T follicular helper cell (primary cell): Measurements from ENCODE around the gene CFAP46.
"Not testable (repeated sequence)": the region's sequence is repeated elsewhere in the genome, so short reads cannot be mapped to it uniquely, and the experiment has no call there.

ENCODE experiments used
- DNase-seq: peaks from one replicate; pipeline ENCODE4 v3.0.0-alpha.2; 2020; ENCODE audit warnings: low read depth

Gene CFAP46

DNA sequence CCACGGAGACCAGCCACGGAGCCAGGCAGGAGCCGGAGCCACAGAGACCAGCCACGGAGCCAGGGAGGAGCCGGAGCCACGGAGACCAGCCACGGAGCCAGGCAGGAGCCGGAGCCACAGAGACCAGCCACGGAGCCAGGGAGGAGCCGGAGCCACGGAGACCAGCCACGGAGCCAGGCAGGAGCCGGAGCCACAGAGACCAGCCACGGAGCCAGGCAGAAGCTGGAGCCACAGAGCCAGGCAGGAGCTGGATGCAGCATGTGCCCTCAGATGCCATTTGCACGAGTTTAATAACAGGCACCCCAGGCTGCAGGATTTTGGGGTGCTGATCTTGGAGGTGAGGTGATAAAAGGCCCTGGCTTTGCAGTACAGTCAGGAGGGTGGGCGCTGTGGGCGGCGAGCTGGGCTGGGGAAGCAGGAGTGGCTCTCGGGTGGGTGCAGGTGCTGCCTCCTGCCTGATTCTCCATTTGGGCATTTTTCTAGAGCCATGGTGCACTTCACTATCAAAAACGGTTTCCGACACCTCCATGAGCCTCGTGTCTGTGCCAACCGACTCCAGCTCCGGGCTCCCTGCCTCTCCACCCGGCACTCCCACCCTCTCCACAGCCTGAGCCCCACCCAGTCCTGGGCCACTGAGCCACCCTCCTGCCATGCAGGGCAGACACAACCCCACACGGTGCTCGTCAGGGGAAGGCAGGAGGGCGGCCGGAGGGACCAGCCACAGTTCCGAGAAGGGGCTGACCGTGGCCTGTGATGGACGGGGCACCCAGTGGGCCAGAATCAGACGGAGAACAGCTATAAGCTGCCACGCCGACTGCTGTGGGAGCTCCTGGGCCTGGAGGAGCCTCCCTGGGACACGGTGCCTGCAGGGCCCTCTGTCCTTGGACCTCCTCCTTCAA is 115.6 kb downstream of the CFAP46 start:
- DNase-seq, result no peak

DNA sequence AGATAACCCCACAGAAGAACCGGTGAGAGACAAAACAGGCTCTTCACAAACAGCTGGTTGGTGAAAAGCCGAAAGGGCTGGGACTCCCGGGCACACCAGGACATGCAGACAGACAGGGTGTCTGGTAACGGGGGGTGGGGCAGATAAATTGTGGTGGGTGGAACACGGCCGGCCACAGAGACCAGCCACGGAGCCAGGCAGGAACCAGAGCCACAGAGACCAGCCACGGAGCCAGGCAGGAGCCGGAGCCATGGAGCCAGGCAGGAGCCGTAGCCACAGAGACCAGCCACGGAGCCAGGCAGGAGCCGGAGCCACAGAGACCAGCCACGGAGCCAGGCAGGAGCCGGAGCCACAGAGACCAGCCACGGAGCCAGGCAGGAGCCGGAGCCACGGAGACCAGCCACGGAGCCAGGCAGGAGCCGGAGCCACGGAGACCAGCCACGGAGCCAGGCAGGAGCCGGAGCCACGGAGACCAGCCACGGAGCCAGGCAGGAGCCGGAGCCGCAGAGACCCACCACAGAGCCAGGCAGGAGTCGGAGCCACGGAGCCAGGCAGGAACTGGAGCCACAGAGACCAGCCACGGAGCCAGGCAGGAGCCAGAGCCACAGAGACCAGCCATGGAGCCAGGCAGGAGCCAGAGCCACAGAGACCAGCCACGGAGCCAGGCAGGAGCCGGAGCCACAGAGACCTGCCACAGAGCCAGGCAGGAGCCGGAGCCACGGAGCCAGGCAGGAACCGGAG is 116.4 kb downstream of the CFAP46 start:
- not testable (repeated sequence) for DNase-seq

DNA sequence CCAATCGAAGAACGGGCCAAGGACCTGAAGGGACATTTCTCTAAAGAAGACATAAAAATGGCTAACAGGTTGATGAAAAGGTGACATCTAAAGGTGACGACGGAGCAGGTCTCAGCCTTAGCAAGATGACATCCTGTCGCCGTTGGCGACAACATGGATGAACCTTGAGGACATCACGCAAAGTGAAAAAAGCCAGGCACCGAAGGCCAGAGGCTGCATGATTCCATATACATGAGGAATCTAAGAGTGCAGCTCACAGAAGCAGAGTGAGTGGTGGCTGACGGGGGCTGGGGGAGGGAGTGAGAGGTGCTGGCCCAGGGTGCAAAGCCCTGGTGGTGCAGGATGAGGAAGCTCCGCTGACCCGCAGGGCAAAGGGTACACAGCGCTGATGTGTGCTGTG is 122.3 kb downstream of the CFAP46 start:
- no peak for DNase-seq

DNA sequence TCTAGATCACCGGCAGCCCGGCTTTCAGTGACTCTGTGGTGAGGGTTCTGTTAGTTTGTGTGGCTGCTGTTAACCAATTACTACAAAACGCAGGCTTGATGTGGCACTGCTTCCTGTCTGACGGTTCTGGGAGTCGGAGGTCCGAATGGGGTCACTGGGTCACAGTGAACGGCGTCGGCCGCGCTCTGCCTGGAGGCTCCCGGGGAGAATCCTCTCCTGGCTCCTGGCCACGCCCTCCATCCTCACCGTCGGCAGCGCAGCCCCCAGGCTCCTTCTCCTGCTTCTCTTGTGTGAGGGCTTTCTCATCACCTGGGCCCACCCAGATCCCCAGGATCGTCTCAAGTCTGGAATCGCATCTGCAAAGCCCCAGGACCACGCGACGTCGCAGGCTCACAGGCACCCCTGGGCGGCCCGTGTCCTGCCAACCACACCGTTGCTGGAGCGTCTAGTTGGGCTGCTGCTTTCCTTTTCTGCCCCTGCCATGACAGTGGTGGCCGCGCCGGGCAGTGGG is 124.6 kb downstream of the CFAP46 start:
- no peak for DNase-seq

DNA sequence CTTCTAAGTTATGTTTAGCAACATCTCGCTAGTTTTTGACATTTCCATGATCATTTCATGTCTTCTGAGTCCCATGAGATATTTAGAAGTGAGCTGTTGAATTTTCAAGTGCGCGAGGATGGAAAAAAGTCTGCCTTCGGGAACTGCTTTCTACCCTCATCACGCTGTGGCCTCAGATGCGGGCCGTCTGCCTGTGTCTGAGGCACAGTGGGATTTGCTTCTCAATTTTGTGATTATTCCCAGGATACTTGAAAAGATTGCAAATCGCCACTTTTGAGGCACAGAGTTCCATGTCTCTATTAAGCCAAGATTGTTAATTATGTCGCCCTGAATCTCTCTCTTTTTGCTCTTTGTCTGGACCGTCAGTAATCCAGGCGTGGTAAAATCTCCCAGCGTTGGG is 125.7 kb downstream of the CFAP46 start:
- no peak for DNase-seq

DNA sequence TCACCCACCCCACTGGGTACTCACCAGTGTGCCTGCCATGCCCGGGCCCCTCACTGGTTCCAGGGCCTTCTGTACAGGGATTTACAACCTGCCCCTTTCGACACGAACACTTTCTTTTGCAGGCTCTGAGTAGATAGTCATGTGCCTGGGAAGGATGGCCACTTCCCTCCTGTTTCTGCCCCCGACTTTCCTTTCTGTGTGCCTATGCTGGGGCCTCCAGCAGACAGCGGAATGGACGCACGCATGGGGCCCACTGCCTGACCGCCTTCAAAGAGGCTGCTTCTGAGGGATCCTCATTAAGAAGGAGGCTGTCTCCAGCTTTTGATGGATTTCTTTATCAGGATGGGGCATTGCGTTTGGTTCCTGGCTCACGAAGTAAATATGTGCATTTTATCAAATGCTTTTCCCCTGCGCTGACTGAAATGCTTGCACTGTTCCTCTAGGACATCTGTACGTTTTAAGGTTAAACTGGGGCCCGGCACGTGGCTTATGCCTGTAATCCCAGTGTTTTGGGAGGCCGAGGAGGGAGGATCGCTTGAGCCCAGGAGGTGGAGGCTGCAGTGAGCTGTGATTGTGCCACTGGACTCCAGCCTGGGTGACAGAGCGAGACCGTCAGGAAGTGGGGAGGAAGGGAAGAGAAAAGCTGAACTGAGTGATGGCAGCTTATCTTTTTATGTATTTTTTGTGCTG is 127.1 kb downstream of the CFAP46 start:
- no peak for DNase-seq

DNA sequence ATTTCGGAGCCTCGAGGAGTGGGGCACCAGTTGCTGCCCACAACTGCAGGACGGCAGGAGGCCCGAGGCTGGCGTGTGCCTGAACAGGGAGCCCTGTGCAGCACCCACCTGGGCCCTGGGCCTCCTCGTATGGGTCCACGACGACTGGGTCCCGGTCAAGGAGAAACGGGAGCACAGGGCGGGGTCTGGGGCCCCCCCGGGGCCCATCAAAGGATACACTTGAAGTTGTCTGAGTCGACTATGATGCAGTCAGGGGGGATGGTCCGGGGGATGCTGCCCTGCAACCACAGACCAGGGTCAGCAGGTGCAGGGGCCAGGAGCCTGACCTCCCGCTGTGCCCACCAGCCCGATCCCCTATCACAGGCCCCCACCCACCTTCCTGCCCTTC is 127.9 kb downstream of the CFAP46 start:
- DNase-seq, result no peak

DNA sequence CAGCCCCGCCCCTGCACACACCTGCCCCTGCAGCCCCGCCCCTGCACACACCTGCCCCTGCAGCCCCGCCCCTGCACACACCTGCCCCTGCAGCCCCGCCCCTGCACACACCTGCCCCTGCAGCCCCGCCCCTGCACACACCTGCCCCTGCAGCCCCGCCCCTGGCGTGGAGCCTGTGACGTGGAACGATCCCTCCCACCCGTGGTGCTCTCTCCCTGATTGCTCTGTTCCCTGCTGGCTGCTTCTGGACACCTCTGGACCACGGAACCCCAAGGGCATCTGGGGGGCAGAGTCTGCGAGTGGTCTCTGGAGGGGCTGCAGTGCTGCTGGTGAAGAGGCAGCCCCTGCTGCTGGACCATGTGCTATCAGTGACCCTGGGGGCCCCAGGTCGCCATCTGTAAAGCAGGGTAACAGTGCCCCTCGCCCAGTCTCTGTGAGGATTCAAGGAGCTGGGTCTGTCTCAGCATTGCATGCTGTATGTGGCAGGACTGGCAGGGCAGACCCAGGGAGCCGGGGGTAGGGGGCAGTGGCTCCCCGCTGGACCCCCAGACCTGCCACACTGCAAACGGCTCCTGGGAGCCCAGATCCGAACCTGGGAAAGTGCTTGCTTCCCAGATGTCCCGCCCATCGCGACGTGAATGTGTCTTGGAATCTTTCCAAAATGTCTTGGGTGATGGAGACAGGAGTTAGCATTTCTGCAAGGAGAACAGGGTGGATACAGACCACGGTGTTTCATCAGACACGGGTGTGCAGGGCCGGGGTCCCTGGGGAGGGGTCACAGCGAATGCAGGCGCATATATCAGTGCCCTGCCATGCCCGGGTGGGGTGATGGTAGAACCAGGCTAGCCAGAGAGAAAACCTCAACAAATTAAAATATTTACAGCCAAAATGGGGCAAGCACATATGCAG is 128.6 kb downstream of the CFAP46 start:
- DNase-seq, result no peak

DNA sequence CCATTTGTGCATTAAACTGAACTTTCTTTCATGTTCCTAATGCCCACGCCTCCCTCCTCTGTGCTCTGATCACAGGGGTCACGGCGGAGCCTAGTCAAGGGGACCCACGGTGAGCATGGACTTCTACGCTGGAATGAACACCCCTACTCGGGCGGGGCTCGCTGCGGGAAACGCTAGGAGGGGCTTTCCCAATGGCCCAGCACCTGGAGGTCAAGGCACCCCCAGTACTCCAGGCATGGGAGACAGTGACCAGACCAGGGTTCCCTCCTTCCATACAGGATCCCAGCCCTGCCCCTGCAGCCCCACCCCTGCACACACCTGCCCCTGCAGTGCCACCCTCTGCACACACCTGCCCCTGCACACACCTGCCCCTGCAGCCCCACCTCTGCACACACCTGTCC is 129.4 kb downstream of the CFAP46 start:
- no peak for DNase-seq

DNA sequence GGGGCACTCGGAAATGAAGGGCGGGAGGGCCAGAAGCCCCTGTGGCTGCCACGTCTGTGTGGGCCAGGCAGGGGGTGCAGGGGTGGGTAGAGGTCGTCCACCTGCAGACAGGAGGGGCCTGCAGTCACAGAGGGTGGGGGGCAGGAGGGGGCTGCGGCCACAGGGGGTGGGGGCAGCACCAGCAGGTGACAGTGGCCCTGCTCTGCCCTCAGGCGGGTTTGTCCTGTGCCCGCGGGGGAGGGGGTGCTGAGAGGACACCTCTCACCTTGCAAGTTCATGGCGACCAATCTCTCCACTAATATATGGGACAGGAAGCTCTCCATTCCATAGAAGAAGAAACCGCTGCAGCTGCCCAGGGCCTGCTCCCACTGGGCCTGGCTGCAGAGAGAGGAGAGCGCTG is 129.8 kb downstream of the CFAP46 start:
- no peak for DNase-seq

DNA sequence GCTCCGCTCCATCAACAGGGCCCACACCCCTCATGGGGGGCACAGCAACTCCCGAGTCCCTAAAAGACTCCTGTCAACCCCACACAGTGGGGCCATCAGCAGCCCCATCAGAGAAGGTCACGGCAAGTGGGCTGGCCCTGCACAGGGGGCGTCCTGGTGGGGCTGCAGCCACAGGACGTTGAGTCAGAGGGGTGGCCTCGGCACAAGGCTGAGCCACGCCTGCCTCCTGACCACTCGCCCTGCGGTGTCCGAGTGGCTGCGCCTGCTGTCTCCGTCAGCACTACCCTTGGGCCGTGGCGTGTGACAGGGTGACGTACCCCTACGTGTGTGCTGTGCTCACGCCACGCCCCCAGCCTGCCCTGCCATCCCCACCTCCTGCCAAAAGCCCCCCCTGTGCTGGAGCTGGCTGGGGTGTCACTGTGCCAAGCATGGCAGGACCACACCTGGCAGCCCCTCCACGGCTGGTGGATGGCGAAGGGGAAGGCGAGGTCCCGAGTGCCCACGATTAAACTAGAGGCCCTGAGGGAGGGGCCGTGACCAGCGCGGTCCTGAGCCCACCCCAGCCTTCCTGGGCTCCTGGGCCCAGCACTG is 130.4 kb downstream of the CFAP46 start:
- DNase-seq, result no peak

DNA sequence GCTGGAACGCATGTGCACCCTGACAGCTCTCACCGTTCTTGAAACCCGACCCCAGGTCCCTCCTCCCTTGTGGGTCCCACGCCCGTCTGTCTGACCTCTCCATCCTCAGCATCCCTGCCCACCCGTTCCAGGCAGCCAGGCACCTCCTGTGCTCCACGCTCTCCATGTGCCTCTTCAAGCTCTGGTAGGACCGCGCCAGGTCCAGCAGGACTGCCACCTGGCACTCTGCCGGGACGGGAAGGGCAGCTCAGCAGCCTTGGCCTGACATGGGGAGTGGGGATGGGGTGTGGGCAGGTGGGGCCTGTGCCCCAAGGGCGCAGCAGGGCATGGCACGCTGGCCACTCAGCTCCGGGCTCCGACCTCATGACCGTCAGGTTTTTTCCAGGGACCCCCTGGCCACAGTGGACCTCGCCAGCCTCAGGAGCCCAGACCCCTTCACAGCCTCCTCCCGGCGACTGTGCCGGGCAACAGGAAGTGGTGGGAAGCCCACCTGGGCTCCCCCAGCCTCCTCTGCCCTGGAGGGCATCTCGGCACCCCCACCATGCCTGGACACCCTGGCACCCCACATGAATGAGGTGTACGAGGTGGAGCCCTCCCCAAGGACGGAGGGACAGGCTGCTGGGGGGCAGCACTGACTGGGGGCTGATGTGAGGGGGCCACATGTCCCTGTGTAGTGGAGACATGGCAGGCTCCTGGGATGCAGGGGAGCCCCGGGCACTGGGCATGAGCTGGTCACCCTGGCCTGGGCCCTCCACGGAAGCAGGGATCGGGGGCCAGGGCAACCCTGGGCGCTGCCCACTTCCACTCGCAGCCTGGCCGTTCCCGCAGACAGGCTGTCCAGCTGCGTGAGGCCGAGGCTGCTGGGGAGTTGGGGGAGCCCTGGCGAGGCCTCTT is 131.3 kb downstream of the CFAP46 start:
- no peak for DNase-seq

DNA sequence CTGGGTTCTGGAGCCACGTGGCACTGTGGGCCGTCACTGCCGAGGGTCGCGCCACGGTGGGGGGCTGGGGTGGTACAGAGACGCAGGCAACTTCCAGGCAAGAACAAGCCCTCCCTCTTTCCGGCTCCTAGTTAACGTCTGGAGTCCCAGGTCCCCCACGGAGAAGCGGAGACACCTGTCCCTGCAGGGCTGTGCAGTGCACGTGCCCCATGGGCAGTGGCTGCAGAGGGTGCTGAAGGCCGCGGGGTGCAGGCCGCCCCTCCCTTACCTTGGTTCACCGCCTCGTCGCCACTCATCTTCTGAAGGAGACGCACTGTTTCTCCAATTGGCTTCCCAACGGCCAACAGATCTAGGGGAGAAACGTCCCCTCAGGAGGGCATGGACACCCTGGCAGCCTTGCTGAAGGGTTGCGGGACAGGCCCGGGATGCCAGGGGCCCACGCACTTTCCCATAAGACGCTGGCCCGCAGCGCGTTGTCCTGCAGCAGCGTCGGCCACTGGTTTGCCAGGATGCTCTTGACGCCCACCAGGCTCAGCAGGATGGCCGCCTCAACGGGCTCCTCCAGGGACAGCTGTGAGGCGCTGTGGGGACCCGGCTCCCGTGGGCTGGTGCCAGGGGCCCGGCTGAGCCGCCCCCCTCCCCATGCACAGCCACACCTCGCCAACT is 132.1 kb downstream of the CFAP46 start:
- DNase-seq, result no peak

DNA sequence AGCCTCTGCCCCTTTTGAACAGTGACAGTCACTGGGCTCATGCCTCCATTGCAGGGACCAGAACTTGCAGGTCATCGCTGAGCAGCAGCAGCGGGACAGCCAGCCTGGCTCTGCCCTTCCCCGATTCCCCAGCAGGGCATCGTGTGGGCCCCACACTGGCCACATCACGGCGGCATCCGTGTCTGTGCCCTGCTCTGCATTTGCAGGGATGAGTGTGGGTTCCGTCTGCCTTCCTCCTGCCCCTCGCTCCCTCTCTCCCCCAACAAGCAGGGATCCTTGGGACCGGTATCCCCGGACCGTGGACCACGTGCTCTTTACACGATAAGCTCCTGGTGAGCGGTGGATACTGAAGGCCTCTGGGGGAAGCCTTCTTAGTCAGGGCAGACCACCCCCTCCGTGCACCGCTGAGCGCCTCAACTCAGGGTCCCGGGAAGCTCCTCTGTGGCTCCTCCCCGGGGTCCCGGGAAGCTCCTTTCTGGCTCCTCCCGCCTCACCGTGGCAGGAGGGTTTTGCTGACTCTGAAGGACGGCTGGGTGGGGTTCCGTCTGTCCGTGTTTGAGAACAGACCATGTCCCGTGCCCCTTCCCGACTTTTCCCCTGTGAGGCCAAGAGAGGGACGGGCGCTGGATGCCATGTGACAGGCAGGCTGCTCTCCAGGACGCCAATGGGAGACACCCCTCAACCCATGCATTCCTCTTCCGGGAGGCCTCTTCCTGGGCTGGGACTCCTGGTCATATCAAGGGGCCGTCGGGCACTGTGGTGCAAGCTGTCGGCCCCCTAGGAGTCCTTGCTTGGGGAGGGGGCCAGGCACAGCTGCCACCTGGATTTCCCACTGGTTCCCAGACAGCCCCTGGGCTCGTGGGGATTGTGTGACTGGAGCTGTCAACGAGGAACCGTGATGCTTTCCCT is 132.9 kb downstream of the CFAP46 start:
- no peak for DNase-seq

DNA sequence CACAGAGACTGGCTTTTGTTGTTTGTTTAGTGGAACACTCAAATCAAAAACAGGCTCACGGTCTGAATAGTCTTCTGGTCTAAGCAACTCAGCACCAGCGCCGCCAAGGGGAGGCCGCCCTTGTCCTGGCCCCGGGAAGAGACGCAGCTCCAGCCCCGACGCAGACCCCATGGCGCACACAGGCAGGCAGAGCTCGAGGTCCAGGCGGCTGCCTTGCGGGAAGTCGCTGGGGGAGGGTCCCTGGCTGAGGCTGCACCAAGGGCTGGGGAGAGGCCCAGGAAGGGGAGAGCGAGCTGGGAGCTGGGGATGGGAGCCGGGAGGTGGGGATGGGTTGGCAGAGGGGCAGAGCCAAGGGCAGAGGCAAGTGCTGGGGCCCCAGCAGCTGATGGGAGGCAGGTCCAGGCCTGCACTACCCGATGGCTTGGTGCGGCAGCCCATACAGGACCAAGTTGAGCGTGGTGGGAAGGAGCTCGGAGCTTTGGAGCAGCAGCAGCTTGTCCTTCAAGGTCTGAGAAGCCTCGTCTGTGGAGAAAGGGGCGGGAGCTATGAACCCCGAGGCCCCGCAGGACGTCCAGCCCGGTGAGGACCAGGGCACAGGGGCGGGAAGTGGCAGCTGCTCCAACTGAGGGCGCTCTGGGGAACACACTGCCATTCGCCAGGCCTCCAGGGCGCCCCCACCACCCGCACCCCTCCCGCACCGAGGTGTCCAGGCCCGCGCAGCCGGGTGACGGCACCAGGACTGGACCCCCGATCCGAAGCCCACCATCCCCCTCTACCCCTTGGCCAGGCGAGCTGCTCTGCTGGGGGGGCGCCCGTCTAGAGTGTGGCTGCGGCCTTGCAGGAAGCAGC is 133.8 kb downstream of the CFAP46 start:
- DNase-seq, result no peak

DNA sequence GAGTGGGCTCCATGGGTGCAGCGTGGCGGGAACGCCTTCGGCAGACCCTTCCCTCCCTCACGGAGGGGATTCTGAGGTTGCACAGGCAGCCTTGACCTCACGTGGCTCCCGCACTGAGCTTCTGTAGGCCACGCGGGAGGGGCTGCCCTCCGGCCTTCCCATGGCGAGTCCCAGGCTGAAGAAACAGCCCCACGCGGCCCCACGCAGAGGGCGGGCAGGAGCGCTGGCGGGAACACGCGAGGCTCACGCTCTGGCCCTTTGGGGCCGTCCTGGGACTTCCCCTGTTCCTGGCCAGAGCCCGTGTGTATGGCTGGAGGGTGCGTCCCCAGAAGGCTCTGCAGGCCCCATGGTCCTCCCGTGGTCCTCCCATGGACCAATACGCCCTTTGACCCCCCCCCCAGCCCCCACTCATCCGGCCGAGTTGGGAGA is 134.7 kb downstream of the CFAP46 start:
- no peak for DNase-seq

DNA sequence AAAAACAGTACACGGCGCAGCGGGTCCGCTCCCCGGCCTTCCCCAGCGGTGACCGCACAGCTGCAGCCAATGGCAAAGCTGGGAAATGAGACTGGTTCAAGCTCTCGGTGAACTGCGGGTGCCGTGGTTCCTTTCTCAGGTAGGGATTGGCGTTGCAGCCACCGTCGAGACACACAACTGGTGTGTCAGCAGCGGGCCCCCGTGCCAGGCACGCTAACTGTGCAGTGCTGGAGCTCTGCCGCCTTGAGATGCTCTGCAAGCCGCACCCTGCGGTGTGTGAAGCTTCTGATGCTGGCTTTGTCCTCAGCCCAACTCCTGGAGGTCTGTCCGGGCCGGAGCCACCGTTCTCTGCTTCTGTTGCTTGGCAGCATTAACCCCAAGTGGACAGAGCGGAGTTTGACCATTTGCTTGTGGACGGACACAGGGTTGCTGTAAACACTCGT is 135.8 kb downstream of the CFAP46 start:
- no peak for DNase-seq
